Adrenal gland (tissue), 12 donors: ENCODE data around the gene ANO2. TPM values are rescaled to one million over a fixed set of nuclear protein-coding genes. Genes with fewer than 3 reads are reported as not detected.

Experiments used
- DNase-seq, 7 donors: peaks; one replicate each; pipeline ENCODE4 v3.0.0-alpha.2; 2019 to 2020
- H3K27ac ChIP-seq, 5 donors: fragments of 200-600 bp; sonication (generic) in 4 of 5; 1 replicate in 3 of 5; 2 replicates in 2 of 5; pipeline versions ENCODE4 v1.5.1 to v1.8.0; 2016 to 2020; ENCODE audit warnings: mild to moderate bottlenecking in 1 of 5
- H3K27me3 ChIP-seq: fragments of 200-600 bp; 2 replicates; pipeline ENCODE4 v1.8.0; 2021
- H3K36me3 ChIP-seq, 2 donors: fragments of 200-600 bp; replicated peaks in 1 of 2; 1 replicate in 1 of 2; 2 replicates in 1 of 2; pipeline versions ENCODE4 v1.5.1 to v1.8.0; 2018 to 2022
- H3K4me1 ChIP-seq, 2 donors: fragments of 200-600 bp; replicated peaks in 1 of 2; 1 replicate in 1 of 2; 2 replicates in 1 of 2; pipeline versions ENCODE4 v1.5.1 to v1.8.0; 2018 to 2021
- H3K4me3 ChIP-seq, 4 donors: fragments of 200-600 bp; sonication (generic) in 3 of 4; one replicate each; pipeline ENCODE4 v1.5.1; 2016 to 2018
- H3K9me3 ChIP-seq, 3 donors: fragments of 200-600 bp; sonication (generic) in 1 of 3; replicated peaks in 1 of 3; 1 replicate in 2 of 3; 2 replicates in 1 of 3; pipeline versions ENCODE4 v1.5.1 to v1.8.0; 2016 to 2021
- CTCF ChIP-seq, 6 experiments: fragments of 450-650 bp in 4 of 6; fragments of 200-600 bp in 2 of 6; sonication (generic) in 1 of 6; IDR thresholded peaks; 1 replicate in 5 of 6; 2 replicates in 1 of 6; pipeline versions ENCODE4 v1.5.1 to v1.8.0; 2016 to 2021; ENCODE audit warnings: antibody characterized with exemption in 6 of 6, mild to moderate bottlenecking in 2 of 6, moderate library complexity in 1 of 6
- POLR2A ChIP-seq, 2 donors: fragments of 450-650 bp; IDR thresholded peaks; one replicate each; pipeline ENCODE4 v1.6.1; 2017; ENCODE audit warnings: antibody characterized with exemption in 2 of 2, mild to moderate bottlenecking in 2 of 2, moderate library complexity in 1 of 2
- WGBS, 4 donors: extraction: QIAGEN DNeasy Blood & Tissue Kit in 2 of 4; methylation state at CpG; one replicate each; pipeline versions ENCODE4 v1.1.5 to v1.1.7; 2013 to 2017; 5-methylcytosine and 5-hydroxymethylcytosine counted together
- intact Hi-C, 2 donors: fragments of 100-400 bp; cut with DNase I; formaldehyde crosslinking; loops; one replicate each; pipeline versions ENCODE4 v1.14.1 to v1.15.0; 2022 to 2023
- polyA plus RNA-seq, 3 donors: library from polyadenylated mRNA; stranded (reverse); fragments of 200-250 nt in 2 of 3; fragments of 350-450 nt in 1 of 3; fragmentation: Illumina TruSeq in 1 of 3; extraction: RNeasy Lipid Tissue Mini Kit (QIAGEN cat#74804) in 1 of 3; gene quantifications; one replicate each; pipeline ENCODE4 v1.2.3, GENCODE V29; 2013 to 2014
- total RNA-seq, 9 donors: library from RNA; depleted of rRNA in 4 of 9; stranded (reverse); fragments of >200 nt in 4 of 9; fragments of 120-200 nt in 1 of 9; fragmentation: NEBNext Ultra II Directional in 1 of 9; extraction: Animal tissue kit (Norgen Biotek cat#: 25700) in 1 of 9; gene quantifications; one replicate each; pipeline versions ENCODE4 v1.1.0 to v1.2.4, GENCODE V29; 2013 to 2023
- donor health status: healthy with polysubstance abuse.
- donor health status: Bipolar disorder and iron deficiency.
- donor health status: DM: yes; HTN: yes; CAD: no.
- donor health status: DM: no; HTN: no; CAD: no.
- donor health status: DM: no; HTN: no; CAD: no.
- donor health status: DM: yes; HTN: yes; CAD: no.

The ANO2 gene
- total and polyA plus RNA-seq, 12 donors: 0.17 to 1.8 (median 0.88) TPM; not detected in 1

DNA sequence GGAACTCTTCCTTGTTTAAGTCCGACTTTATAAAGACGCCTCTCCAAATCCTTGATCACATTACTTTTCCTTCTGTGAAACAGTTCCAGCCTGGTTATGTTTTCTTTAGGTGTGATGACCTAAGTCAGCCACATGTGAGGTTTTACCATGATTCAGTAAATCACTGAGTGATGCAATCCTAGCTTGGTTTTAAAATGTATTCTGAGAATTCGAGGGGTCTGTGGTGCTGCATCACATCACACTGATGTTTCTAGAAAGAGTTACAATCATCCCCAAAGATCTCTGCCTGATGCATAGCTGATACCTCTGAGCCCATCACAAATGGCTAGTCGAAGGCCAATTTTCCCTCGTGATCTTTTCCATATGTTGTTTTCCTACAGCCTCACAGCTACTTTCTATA, 152.7 kb downstream of the ANO2 start:
- Histone ChIP-seq H3K4me3 (no peak overlapping the region), H3K27ac (no peak overlapping the region), H3K4me1 (no peaks in the 10 kb centered on the region), H3K9me3 (no peaks in the 10 kb centered on the region), H3K27me3 (no peaks in the 10 kb centered on the region), H3K36me3 (no peaks in the 10 kb centered on the region)
- TF ChIP-seq CTCF (IDR thresholded peaks at IDR 0.05) (no peak), POLR2A (IDR thresholded peaks at IDR 0.05) (no peak)
- intact Hi-C loops: no loop called here
- WGBS, 4 donors: 61 to 75% (median 71%) methylated on average over 5 of the region's 5 CpGs
- DNase-seq: no peak

- TF ChIP-seq POLR2A (IDR thresholded peaks at IDR 0.05) (no peak), CTCF (IDR thresholded peaks at IDR 0.05) (no peak)
- Histone ChIP-seq H3K9me3 (no peaks in the 10 kb centered on the region), H3K4me1 (no peaks in the 10 kb centered on the region), H3K27ac (no peak overlapping the region), H3K36me3 (no peaks in the 10 kb centered on the region), H3K27me3 (no peaks in the 10 kb centered on the region), H3K4me3 (no peak overlapping the region)
- DNase-seq: no peak
- WGBS, 4 donors: 67 to 80% (median 77%) methylated on average over 7 of the region's 7 CpGs
- intact Hi-C loops: no loop called here
Observed at GRCh38 chr12:5789469-5789968, 155.5 kb downstream of the ANO2 start.

DNA sequence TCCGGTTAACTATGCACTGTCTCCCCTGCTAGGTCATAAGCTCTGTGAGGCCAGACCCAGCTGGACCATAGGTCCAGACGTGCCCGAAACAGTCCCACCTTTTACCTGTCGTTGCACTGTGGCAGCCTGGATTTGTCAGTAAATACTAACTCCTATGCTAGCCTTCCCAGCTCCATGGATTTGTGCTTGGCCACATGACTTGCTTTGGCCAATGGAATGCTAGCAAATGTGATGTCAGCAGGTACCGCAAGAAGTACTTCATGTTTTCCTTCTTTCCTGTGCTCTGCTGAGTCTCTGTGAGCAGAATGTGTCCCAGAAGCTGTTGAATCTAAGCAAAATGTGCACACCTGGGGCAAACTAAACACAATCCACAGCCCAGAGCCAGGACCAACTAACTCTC, 157.2 kb downstream of the ANO2 start:
- TF ChIP-seq POLR2A (IDR thresholded peaks at IDR 0.05): no peak
- TF ChIP-seq CTCF (IDR thresholded peaks at IDR 0.05): no peak
- H3K9me3 ChIP-seq: no peaks in the 10 kb centered on the region
- no peaks in the 10 kb centered on the region for H3K27me3 ChIP-seq
- no peak overlapping the region for H3K4me3 ChIP-seq
- DNase-seq: no peak
- H3K36me3 ChIP-seq: no peaks in the 10 kb centered on the region
- no peak overlapping the region for H3K27ac ChIP-seq
- H3K4me1 ChIP-seq: no peaks in the 10 kb centered on the region
- intact Hi-C loops: no loop called here
- WGBS, 4 donors: 83 to 96% (median 89%) methylated on average over 5 of the region's 5 CpGs

- intact Hi-C loops: no loop called here
- WGBS, 4 donors: 88 to 93% (median 90%) methylated on average over 5 of the region's 5 CpGs
- H3K27ac ChIP-seq: no peak overlapping the region
- H3K27me3 ChIP-seq: no peaks in the 10 kb centered on the region
- no peaks in the 10 kb centered on the region for H3K9me3 ChIP-seq
- no peaks in the 10 kb centered on the region for H3K36me3 ChIP-seq
- no peaks in the 10 kb centered on the region for H3K4me1 ChIP-seq
- DNase-seq: no peak
- TF ChIP-seq CTCF (IDR thresholded peaks at IDR 0.05) (no peak), POLR2A (IDR thresholded peaks at IDR 0.05) (no peak)
- H3K4me3 ChIP-seq: no peak overlapping the region
Observed at GRCh38 chr12:5785601-5786000, 159.5 kb downstream of the ANO2 start.
